HEK293T (cell line): ENCODE results near the gene LAMA3.

Experiments used
- CTCF ChIA-PET: fragments of 350-600 bp; formaldehyde crosslinking; extraction: SDS; loops from one replicate; lab custom pipeline; 2021; ENCODE audit warnings: antibody characterized with exemption, inconsistent platforms; lab: Yijun Ruan, JAX
- POLR2A ChIA-PET: fragments of 350-600 bp; formaldehyde crosslinking; extraction: SDS; loops from one replicate; lab custom pipeline; 2020; ENCODE audit warnings: antibody characterized with exemption, inconsistent platforms; lab: Yijun Ruan, JAX
- DNase-seq: peaks from one replicate; pipeline ENCODE4 v3.0.0; 2012; ENCODE audit warnings: mixed read lengths; ENCODE audit errors: extremely low spot score
- ARNT ChIP-seq: fragments of 450-650 bp; IDR thresholded peaks from 2 replicates; pipeline ENCODE4 v1.6.1; 2017; ENCODE audit warnings: mild to moderate bottlenecking
- BHLHE40 ChIP-seq: fragments of 450-650 bp; IDR thresholded peaks from 2 replicates; pipeline ENCODE4 v1.6.1; 2016; ENCODE audit warnings: mild to moderate bottlenecking, moderate library complexity, borderline replicate concordance
- CTBP1 ChIP-seq: fragments of 450-650 bp; IDR thresholded peaks from 2 replicates; pipeline ENCODE4 v1.6.1; 2016; ENCODE audit warnings: borderline replicate concordance
- ELF4 ChIP-seq: fragments of 450-650 bp; IDR thresholded peaks from 2 replicates; pipeline ENCODE4 v1.6.1; 2017; ENCODE audit warnings: antibody characterized with exemption
- FOXA1 ChIP-seq: fragments of 450-650 bp; IDR thresholded peaks from 2 replicates; pipeline ENCODE4 v1.6.1; 2016; ENCODE audit warnings: mild to moderate bottlenecking
- FOXK2 ChIP-seq: fragments of 450-650 bp; IDR thresholded peaks from 2 replicates; pipeline ENCODE4 v1.6.1; 2016; ENCODE audit warnings: mild to moderate bottlenecking
- FOXM1 ChIP-seq: fragments of 450-650 bp; IDR thresholded peaks from 2 replicates; pipeline ENCODE4 v1.6.1; 2017; ENCODE audit warnings: mild to moderate bottlenecking, borderline replicate concordance
- HDGF ChIP-seq: fragments of 450-650 bp; IDR thresholded peaks from 2 replicates; pipeline ENCODE4 v1.6.1; 2017; ENCODE audit warnings: antibody characterized with exemption, borderline replicate concordance
- L3MBTL2 ChIP-seq: fragments of 450-650 bp; conservative IDR thresholded peaks from 2 replicates; pipeline ENCODE4 v1.6.1; 2016; ENCODE audit warnings: mild to moderate bottlenecking
- LEF1 ChIP-seq: fragments of 450-650 bp; IDR thresholded peaks from 2 replicates; pipeline ENCODE4 v1.6.1; 2017; ENCODE audit warnings: mild to moderate bottlenecking, borderline replicate concordance
- NFRKB ChIP-seq: fragments of 450-650 bp; IDR thresholded peaks from 2 replicates; pipeline ENCODE4 v1.6.1; 2016; ENCODE audit warnings: mild to moderate bottlenecking, moderate library complexity
- PKNOX1 ChIP-seq: fragments of 450-650 bp; IDR thresholded peaks from 2 replicates; pipeline ENCODE4 v1.6.1; 2016
- SP1 ChIP-seq: fragments of 450-650 bp; IDR thresholded peaks from 2 replicates; pipeline ENCODE4 v1.6.1; 2017
- SUZ12 ChIP-seq: fragments of 450-650 bp; IDR thresholded peaks from 2 replicates; pipeline ENCODE4 v1.6.1; 2016; ENCODE audit warnings: mild to moderate bottlenecking
- TARDBP ChIP-seq: fragments of 450-650 bp; IDR thresholded peaks from 2 replicates; pipeline ENCODE4 v1.6.1; 2016
- ZNF384 ChIP-seq: fragments of 450-650 bp; IDR thresholded peaks from 2 replicates; pipeline ENCODE4 v1.6.1; 2016

LAMA3 gene

DNA sequence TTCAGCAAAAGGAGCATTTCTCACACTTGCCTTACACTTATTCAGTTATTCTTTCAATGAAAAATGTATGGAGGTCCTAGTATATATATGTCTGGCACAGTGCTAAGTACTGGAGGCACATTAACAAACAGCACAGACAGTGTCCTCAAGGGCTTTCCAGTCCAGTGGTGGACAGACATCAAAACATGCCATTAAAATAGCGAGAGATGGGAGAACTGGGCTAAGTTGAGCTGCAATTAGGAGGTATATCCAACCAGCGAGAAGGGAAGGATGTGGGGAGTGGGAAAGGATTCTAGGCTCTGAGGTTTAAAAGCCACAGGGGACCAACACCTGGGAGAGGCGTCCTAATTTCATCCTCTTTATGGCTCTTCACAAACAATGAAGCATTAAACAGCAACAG lies 197.8 kb downstream of the LAMA3 start:
- TF ChIP-seq SP1 (no peak), PKNOX1 (no peak), HDGF (no peak), TARDBP (no peak), FOXM1 (no peak), ARNT (no peak), FOXA1 (no peak), NFRKB (no peak), FOXK2 (no peak), LEF1 (no peak), ZNF384 (no peak), SUZ12 (no peak), BHLHE40 (no peak), CTBP1 (no peak), L3MBTL2 (no peak), ELF4 (no peak)
- no peak for DNase-seq
- ChIA-PET POLR2A (no interaction called here), CTCF (interaction anchor here (0.8 kb wide), 1 partner anchor 32 kb away, joined by 3 read pairs; no protein-coding TSS in a partner anchor)

GRCh38 chr18:23887493-23887892 lies 198.2 kb downstream of the LAMA3 start:
- TF ChIP-seq FOXM1, result no peak
- no peak for TF ChIP-seq FOXK2
- no peak for TF ChIP-seq CTBP1
- TF ChIP-seq TARDBP, result no peak
- no peak for TF ChIP-seq SUZ12
- no peak for TF ChIP-seq PKNOX1
- no peak for TF ChIP-seq ELF4
- TF ChIP-seq LEF1, result no peak
- TF ChIP-seq L3MBTL2, result no peak
- TF ChIP-seq ARNT, result no peak
- TF ChIP-seq NFRKB, result no peak
- no peak for TF ChIP-seq BHLHE40
- no peak for TF ChIP-seq ZNF384
- no peak for TF ChIP-seq SP1
- no peak for TF ChIP-seq FOXA1
- no peak for TF ChIP-seq HDGF
- CTCF ChIA-PET, result interaction anchor here (0.8 kb wide), 1 partner anchor 31 kb away, joined by 3 read pairs; no protein-coding TSS in a partner anchor

DNA sequence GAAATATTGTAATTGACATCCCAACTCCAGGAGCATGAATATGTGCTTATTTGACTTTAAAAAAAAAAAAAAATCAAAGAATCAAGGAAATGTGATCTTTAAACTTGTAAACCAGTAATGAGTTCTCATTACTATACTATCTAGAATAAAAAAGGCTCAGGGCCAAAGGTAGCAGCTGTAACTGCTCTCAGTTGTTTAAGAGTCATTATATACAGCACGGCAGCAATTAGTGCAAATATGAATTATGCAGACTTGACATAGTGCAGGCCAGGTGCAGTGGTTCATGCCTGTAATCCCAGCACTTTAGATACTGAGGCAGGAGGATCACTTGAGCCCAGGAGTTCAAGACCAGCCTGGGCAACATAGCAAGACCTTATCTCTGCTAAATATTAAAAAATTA lies 199.6 kb downstream of the LAMA3 start:
- POLR2A ChIA-PET, result no interaction called here
- DNase-seq, result no peak
- TF ChIP-seq PKNOX1 (no peak), L3MBTL2 (no peak), ELF4 (no peak), FOXM1 (no peak), BHLHE40 (no peak), LEF1 (no peak), NFRKB (no peak), TARDBP (no peak), SUZ12 (no peak), FOXK2 (no peak), ZNF384 (no peak), HDGF (no peak), FOXA1 (no peak), SP1 (no peak), CTBP1 (no peak), ARNT (no peak)
- CTCF ChIA-PET, result no interaction called here

More at GRCh38 chr18:23887493-23887892, 198.2 kb downstream of the LAMA3 start:
- POLR2A ChIA-PET, result no interaction called here
- DNase-seq, result no peak

DNA sequence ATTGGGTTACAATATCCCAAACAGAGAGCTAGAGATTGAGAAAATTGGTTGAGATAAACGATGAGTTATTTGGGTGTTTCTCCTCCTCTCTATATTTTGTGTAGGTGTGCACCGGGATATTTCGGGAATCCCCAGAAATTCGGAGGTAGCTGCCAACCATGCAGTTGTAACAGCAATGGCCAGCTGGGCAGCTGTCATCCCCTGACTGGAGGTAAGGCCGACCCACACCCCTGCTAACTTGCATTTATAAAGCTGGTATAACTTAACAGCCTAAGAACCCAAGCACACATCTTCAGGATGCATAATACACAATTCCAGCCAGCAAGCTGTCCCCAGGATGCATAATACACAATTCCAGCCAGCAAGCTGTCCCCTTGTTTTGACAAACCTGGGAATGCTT lies 200.7 kb downstream of the LAMA3 start:
- TF ChIP-seq L3MBTL2 (no peak), TARDBP (no peak), BHLHE40 (no peak), NFRKB (no peak), SUZ12 (no peak), FOXM1 (no peak), HDGF (no peak), SP1 (no peak), FOXK2 (no peak), LEF1 (no peak), ARNT (no peak), FOXA1 (no peak), ELF4 (no peak), ZNF384 (no peak), PKNOX1 (no peak), CTBP1 (no peak)
- ChIA-PET POLR2A (no interaction called here), CTCF (no interaction called here)
- no peak for DNase-seq

DNA sequence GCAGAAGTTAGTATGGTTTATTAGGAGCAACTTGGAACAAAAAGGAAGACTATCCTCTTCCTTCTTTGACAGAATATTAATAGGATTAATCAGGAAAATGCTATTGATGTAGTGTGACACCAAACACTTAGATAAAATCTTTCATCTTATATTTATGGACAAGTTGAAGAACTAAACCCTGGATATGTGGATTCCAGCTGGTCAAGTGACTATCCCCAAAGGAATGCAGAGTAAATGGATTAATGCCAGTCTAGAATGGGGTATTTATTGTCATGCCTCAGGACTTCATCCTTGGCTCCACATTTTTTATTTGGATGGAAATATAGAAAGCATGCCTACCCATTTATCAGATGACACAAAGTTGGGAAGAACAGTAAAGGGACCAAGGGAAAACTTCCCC lies 201.3 kb downstream of the LAMA3 start:
- DNase-seq, result no peak
- CTCF ChIA-PET, result no interaction called here
- POLR2A ChIA-PET, result no interaction called here

DNA sequence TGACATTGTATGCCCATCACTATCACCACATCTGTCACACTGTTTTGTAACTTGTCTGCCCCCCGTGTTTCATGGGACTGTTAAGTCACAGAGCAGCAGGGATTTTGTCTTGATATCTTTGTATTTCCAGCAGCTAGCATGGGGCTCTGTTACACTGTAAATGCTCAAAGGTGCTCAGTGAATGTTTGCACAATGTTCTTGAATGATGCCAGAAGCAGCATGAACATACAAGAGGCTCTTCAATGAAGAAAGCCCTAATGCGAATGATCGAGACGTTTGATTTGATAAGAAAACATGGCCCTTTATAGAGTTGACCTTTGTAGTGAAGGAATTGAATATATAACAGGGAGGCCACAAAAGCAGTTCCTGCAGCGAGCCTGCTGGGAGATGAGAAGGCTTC lies 204.4 kb downstream of the LAMA3 start:
- TF ChIP-seq ARNT (no peak), L3MBTL2 (no peak), TARDBP (no peak), SUZ12 (no peak), BHLHE40 (no peak), HDGF (no peak), FOXM1 (no peak), SP1 (no peak), FOXK2 (no peak), NFRKB (no peak), ZNF384 (no peak), PKNOX1 (no peak), CTBP1 (no peak), LEF1 (no peak), ELF4 (no peak), FOXA1 (no peak)
- no peak for DNase-seq
- CTCF ChIA-PET, result no interaction called here
- POLR2A ChIA-PET, result no interaction called here

More for the DNA sequence above, 201.3 kb downstream of the LAMA3 start:
- no peak for TF ChIP-seq ZNF384
